ENCODE data around the gene LCE5A. TPM values are rescaled to one million over a fixed set of nuclear protein-coding genes. Genes with fewer than 3 reads are reported as not detected.

The LCE5A gene
- total and polyA plus RNA-seq, 10 of the 15 experiments (the other 5 are each of a cell fraction or from before 2014, with no cell fraction given): not detected

- Histone ChIP-seq H3K9ac (ENCODE audit: control insufficient read depth, insufficient read depth, low read length) (no peak overlapping the region), H2AFZ (ENCODE audit: control insufficient read depth, low read depth, low read length) (no peak overlapping the region), H3K4me3 (no peak overlapping the region), H3K4me1 (ENCODE audit: control insufficient read depth, insufficient read depth, low read length) (no peaks in the 10 kb centered on the region), H3K79me2 (ENCODE audit: control insufficient read depth, insufficient read depth, low read length) (no peaks in the 10 kb centered on the region), H3K36me3 (ENCODE audit: control insufficient read depth in 2 of 2, insufficient read depth in 2 of 2, low read length in 1 of 2) (no peaks in the 10 kb centered on the region), H3K4me2 (ENCODE audit: control insufficient read depth, insufficient read depth) (no peak overlapping the region), H3K27ac (ENCODE audit: control insufficient read depth, insufficient read depth) (no peak overlapping the region), H3K27me3 (replicated peaks in 1 of 2; ENCODE audit: control insufficient read depth in 2 of 2, insufficient read depth in 2 of 2, low read length in 1 of 2) (peaks cover 4 to 19% of the 10 kb centered on the region in 2 experiments), H4K20me1 (ENCODE audit: control insufficient read depth, insufficient read depth) (no peaks in the 10 kb centered on the region; the same call in 1 of the 2 replicates), H3K9me3 (replicated peaks; ENCODE audit: control insufficient read depth, insufficient read depth, low read length) (no peaks in the 10 kb centered on the region)
- BruUV-seq (replicated peaks): no TSS peak
- CTCF ChIA-PET: interaction anchor here (1.4 kb wide), 1 partner anchor 16 kb away, joined by 4 read pairs; no protein-coding TSS in a partner anchor
- SMC1A ChIA-PET (ENCODE audit: uncharacterized antibody, unreplicated experiment): no interaction called here
- RAD21 ChIA-PET (ENCODE audit: unreplicated experiment): no interaction called here
- FAIRE-seq: no peak
- ATAC-seq: no peak
- intact Hi-C loops (cut with micrococcal nuclease; ENCODE audit: unreplicated experiment) (no loop called here), in situ Hi-C loops (cut with MboI) (no loop called here)
- WGBS (ENCODE audit: insufficient coverage, insufficient replicate concordance, low lambda C conversion rate, missing lambda C conversion rate): 20% methylated on average over 7 of the region's 7 CpGs
- TF ChIP-seq ZNF24 (IDR thresholded peaks at IDR 0.05) (no peak), SREBF2 (IDR thresholded peaks at IDR 0.05; ENCODE audit: low read length) (no peak), SMARCA5 (IDR thresholded peaks at IDR 0.05) (no peak), TCF12 (IDR thresholded peaks at IDR 0.05; ENCODE audit: low read depth, low read length) (no peak), NFYA (IDR thresholded peaks at IDR 0.05; ENCODE audit: borderline replicate concordance, low read depth, low read length) (no peak), MXI1 (IDR thresholded peaks at IDR 0.05; ENCODE audit: low read depth, low read length) (no peak)
- POLR2A ChIA-PET: interaction anchor here (0.5 kb wide), 1 partner anchor 125 kb away, joined by 3 read pairs; no protein-coding TSS in a partner anchor
- DNase-seq (ENCODE audit: low read depth, low spot score): no peak
Measured at GRCh38 chr1:152517237-152517811, 6.7 kb downstream of the LCE5A start.

DNA sequence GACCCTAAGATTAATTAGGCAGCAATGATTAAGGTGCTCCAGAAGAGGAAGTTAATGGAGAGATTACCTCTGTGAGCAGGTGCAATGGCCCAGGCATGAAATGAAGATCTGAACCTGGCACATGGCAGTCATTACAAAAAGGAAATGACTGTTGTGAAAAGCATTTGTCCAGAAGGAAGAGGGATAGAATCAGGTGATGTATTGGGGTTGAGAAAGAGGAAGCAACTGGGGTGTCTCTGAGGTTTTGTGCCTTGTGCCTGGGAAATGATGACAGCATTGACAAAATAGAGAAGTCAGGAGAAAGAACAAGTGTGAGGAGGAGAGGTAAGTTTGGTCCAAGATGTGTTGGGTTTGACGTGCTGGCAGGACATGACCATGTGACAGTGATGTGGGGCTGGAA lies 9.2 kb downstream of the LCE5A start:
- intact Hi-C loops (cut with micrococcal nuclease; ENCODE audit: unreplicated experiment) (no loop called here), in situ Hi-C loops (cut with MboI) (no loop called here)
- Histone ChIP-seq H3K9ac (ENCODE audit: control insufficient read depth, insufficient read depth, low read length) (no peak overlapping the region), H3K4me3 (no peak overlapping the region), H3K79me2 (ENCODE audit: control insufficient read depth, insufficient read depth, low read length) (no peaks in the 10 kb centered on the region), H2AFZ (ENCODE audit: control insufficient read depth, low read depth, low read length) (no peak overlapping the region), H3K27me3 (replicated peaks in 1 of 2; ENCODE audit: control insufficient read depth in 2 of 2, insufficient read depth in 2 of 2, low read length in 1 of 2) (peaks cover 4 to 19% of the 10 kb centered on the region in 2 experiments), H3K4me1 (ENCODE audit: control insufficient read depth, insufficient read depth, low read length) (no peaks in the 10 kb centered on the region), H3K36me3 (ENCODE audit: control insufficient read depth in 2 of 2, insufficient read depth in 2 of 2, low read length in 1 of 2) (no peaks in the 10 kb centered on the region), H3K9me3 (replicated peaks; ENCODE audit: control insufficient read depth, insufficient read depth, low read length) (no peaks in the 10 kb centered on the region), H3K4me2 (ENCODE audit: control insufficient read depth, insufficient read depth) (no peak overlapping the region), H3K27ac (ENCODE audit: control insufficient read depth, insufficient read depth) (no peak overlapping the region), H4K20me1 (ENCODE audit: control insufficient read depth, insufficient read depth) (no peaks in the 10 kb centered on the region; the same call in 1 of the 2 replicates)
- ChIA-PET SMC1A (ENCODE audit: uncharacterized antibody, unreplicated experiment) (no interaction called here), POLR2A (no interaction called here), CTCF (no interaction called here), RAD21 (ENCODE audit: unreplicated experiment) (no interaction called here)
- 0% methylated on average over 1 of the region's 1 CpG for WGBS (ENCODE audit: insufficient coverage, insufficient replicate concordance, low lambda C conversion rate, missing lambda C conversion rate)
- no TSS peak for BruUV-seq (replicated peaks)
- FAIRE-seq (no peak), ATAC-seq (no peak), DNase-seq (ENCODE audit: low read depth, low spot score) (no peak)
- TF ChIP-seq JUNB (IDR thresholded peaks at IDR 0.05) (no peak), ZBTB4 (CRISPR knock-in tag; IDR thresholded peaks at IDR 0.05) (no peak), BCLAF1 (IDR thresholded peaks at IDR 0.05) (no peak), ZNF24 (IDR thresholded peaks at IDR 0.05) (no peak)

Measured in GM12878 (cell line).